ENCODE measurements around the gene MEIS2.
"Not testable (repeated sequence)": the region's sequence is repeated elsewhere in the genome, so short reads cannot be mapped to it uniquely, and the experiment has no call there.

Gene MEIS2

DNA sequence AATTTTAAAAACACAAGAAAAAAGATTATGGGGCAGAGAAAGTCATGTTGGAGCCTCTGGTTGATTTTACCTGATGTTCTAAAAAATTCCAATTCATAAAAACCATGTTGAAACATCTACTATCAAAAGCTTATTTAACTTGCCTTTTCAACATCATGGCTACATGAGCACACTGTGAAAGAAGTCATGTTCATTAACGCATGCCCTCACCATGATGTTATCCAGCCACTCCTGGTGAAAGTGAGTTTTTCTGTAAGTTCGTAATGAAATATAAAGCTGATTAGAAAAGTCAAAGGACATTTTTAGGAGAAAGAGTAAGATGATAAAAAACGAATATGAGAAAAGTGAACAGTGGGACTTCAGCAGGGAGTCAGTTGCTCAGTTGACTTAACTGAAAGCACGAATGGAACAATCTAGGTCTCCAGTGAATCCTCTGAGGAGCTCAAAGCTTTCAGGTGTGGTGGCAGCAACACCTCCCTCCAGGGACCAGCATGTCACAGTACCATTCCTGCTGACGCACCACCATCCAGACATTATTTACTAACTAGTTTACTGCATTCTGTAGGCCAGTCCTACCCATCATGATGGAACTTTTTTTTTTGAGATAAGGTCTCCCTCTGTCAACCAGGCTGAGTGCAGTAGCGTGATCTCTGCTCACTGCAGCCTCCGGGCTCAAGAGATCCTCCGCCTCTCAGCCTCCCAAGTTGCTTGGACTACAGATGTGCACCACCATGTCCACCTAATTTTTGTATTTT lies 95.2 kb downstream of the MEIS2 start:
- DNase-seq (ENCODE audit: low spot score): no peak

DNA sequence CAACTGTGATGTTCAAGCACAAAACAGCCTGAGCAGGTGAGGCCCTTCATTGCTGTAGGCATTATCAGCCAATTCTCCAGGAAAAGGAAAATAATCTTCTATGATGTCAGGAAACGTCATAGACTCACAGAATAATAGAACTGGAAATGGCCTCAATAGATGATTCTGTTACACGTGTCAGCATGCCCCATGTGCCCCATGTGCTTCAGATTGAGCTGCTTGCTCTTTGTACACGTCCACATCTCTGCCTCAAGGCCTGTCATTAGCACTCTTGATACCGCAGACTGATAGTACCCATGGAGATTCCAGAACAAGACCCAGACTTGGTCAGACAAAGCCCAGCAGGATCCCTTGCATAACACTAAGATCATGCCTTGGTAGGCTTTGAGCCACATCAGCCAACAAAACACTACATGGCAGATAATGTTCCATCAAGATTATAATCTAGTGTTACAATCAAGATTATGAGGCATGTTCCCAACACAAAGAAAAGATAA lies 95.9 kb downstream of the MEIS2 start:
- DNase-seq (ENCODE audit: low spot score): no peak

DNA sequence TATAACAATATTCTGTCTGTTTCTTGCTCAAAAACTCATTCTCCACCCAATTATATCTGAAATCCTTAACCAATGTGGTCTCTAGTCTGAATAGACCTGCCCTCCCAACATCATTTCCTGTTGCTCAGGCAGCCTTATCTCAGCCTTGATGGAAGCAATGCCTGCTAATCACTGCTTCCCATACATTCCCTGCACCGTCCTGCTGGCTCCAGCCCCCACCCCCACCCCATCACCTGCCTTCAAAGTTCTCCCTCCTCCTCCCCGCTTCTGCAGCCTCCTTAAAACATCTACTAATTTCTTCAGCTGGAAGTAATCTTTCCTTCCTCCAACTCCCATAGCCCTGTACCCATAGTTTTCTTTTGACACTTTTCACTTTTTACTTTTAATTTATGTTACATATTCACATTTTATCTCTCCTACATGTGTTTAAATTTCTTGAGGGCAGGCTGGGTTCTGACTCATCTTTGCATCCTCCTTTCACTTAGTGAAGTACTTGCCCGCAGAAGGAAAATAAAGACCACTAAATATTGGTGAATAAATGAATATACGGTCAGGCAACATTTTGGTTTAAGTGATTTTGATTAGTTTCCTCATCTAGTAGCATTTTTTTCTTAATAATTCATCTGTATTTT lies 98.2 kb downstream of the MEIS2 start:
- no peak for DNase-seq (ENCODE audit: low spot score)

DNA sequence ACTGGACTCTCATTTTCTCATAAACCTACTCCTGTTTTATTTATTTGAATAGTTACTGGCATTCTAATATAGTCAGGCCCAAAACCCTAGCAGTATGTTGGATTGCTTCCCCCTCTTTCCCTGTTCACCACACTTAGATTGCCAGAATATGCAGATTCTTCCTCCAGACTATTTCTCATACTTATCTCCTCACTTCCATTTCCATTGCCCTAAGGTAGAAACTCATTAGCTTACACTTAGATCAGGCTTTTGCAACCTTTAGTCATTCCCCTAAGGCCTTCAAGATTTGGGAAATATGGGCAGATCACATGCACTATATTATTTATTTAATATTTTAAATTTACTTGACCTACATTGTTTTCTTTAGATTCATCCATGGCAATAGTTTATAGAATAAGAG lies 98.9 kb downstream of the MEIS2 start:
- DNase-seq (ENCODE audit: low spot score): no peak

DNA sequence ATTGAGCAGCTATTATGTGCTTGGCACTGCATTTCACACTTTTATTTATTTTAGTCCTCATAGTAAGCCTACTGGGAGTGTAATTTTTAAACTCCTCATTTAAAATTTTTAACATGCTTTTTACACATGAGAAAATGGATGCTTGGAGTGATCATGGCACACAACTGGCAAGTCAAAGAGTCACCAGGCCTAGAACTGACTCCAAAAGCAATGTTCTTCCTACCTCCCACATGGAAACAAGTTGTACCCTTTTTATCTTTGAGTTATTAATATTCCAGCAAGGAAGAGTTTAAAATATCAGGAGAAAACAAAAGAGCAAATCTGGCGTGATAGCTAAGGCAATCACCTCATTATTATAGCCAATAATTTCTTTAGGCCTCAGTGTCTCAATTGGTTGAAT lies 100.6 kb downstream of the MEIS2 start:
- DNase-seq (ENCODE audit: low spot score): no peak

DNA sequence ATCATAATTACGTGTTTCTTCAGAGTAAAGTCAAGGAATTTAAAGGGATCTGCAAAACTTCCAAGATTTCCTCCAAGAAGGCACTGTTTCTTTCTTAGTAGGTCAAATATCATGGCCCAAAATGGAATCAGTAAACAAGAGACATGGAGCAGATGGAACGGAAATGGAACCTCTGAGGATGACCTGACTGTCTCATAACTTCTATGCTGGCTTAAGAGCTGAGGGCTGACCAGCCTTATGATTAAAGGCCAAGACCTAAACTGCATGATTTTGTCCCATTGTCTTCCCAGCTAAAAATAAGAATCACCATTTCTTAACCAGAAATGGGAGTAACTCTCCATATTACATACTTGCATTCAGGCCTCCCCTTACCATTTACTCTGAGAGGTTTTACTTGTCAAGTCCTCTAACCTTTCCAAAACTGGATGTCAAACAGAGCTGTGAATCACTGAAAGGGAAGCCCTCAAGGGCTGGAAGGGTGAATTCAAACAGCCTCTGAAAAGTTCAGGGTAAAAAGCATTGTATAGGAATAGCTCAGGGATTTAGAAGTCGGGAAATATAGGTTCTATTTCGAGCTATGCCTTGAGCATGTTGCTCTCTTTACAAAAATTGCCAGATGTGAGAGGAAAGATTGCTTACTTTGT lies 103.7 kb downstream of the MEIS2 start:
- no peak for DNase-seq (ENCODE audit: low spot score)

DNA sequence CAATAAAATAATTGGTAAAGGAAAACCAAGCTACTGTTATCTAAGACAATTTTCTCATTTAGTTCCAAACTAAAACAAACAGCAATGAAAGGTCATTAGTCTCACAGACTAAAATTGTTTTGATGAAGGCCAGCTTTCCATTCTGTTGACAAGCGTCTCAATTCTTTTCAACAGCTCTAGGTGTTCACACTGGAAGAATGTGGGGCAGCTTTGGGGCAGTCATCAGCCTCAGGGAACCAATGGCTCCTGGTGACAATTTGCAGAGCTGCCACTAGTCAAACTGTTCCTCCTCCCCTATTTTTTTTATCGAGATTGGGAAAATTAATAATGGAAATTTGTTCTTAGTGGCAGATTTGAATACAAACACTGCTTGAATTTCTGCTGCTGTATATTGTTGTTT lies 104.2 kb downstream of the MEIS2 start:
- DNase-seq (ENCODE audit: low spot score): no peak

DNA sequence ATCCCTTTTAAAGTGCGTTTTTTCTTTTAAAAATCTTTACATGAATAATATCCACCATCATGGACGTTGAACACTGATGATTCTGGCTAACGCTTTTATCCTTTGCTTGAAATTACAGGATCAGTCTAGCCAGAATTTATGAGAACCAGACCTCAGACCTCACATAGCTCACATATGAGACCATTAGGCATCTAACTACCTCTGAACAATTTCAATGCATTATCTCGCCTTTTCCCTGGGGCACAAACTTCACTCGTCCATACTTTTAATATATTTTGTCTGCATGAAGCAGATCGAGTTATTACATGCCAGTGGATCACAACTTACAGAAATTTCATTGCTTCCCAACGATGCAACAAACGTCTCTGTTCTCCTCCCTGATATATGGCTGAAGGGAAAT lies 105.6 kb downstream of the MEIS2 start:
- DNase-seq (ENCODE audit: low spot score): no peak

DNA sequence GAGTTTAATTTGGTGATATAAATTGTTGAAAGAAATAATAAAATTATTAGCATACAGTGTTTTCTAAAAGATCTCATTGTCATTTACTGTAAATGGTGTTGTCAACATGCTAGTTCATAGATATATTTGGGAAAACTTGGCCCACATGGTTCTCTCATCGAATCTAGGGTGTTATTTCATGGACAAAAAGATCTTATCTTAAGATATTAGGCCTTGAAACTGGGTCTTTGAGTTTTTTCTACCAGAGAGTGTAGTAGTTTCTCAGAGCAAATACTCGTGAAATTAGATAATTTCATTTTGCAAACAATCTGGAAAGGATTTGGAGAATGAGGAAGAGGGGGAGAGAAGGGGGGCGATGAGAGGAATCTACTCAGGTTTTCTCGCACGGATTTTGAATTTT lies 107.9 kb downstream of the MEIS2 start:
- DNase-seq (ENCODE audit: low spot score): no peak

DNA sequence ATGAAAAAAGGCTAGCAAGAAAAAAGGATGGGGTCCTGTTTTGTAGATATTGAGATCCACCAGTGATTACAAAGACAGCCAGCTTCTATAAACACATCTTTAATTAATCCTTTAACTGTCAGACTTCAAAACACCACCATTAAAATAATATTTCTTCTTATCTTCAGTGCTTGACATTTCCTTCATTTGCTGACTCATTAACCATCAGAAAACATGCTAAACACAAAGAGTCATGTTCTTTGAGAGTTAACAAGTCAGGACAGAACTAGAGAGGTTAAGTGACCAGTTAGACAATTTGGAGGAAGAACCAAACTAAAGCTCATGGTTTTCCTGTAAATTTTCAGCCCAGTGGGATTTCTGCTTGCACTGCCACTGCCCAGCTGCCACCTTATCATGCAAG lies 111.4 kb downstream of the MEIS2 start:
- DNase-seq (ENCODE audit: low spot score): no peak

DNA sequence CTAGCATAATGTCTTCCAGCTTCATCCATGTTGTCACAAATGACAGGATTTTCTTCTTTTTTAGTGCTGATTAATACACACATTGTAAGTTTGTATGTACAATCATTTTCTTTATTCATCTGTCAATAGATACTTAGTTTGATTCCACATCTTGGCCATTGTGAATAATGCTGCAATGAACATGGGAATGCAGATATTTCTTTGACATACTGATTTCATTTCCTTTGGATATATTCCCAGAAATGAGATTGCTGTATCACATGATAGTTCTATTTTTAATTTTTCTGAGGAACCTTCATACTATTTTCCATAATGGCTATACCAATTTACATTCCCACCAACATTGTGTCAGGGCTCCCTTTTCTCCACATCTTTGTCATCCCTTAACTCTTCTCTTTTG lies 117.9 kb downstream of the MEIS2 start:
- no peak for DNase-seq (ENCODE audit: low spot score)

DNA sequence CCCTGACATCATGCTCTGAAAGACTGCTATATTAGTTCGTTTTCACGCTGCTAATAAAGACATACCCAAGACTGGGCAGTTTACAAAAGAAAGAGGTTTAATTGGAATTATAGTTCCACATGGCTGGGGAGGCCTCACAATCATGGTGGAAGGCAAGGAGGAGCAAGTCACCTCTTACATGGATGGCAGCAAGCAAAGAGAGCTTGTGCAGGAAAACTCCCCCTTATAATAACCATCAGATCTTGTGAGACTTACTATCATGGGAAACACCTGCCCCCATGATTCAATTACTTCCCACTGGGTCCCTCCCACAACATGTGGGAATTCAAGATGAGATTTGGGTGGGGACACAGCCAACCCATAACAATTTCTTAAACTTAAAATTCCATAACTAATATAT lies 120.1 kb downstream of the MEIS2 start:
- DNase-seq (ENCODE audit: low spot score): not testable (repeated sequence)

DNA sequence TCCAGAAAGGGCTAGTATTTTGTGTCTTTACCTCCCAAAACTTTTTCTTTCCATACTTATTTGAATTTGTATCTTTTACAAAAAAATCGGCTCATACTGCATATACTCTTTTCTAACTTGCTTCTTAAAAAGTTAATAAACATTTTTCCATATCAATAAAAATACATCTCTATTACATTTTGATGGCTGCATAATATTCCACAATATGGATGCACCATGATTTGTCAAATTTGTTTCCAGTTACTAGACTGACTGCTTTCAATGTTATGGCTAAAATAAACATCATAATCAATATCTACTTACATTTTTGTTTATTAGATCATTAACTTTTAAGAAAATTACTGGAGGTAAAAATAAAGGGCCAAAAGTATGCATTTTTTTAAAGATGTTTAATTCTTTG lies 121.7 kb downstream of the MEIS2 start:
- no peak for DNase-seq (ENCODE audit: low spot score)

DNA sequence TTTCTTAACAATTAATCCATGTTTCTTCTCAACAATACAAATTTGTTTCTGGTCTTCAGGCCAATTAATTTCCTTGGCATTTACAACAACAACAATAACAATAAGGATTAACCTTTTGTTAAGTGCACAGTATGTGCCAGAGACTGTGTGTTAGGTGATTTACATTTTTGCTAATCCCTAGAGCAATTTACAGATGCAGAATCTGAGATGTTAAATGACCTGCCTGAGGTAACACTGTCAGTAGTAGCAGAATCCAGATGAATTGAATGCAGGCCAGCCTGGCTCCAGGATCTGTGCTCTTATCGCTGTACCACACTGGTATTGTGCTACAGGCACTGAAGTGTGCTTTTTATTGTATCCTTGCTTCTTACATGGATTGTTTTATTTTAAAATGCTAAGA lies 122.2 kb downstream of the MEIS2 start:
- no peak for DNase-seq (ENCODE audit: low spot score)

DNA sequence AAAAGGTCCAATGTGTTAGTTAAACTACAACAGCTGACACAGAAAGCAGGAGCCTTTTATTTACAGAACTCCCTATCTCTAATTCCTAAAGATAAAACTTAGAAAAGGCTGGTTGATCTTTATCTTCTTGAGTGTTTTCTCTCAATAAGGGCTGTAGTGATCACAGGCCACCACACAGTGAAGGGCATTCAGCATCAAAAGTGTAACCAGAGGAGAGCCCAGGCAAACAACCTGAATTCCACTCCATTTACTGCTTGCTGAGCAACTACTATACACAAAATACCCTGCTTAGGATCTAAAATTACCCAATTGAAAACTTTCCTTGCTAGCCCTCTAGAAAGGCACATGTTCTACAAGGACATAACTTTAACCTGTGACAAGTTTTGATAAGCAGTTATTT lies 122.7 kb downstream of the MEIS2 start:
- no peak for DNase-seq (ENCODE audit: low spot score)

DNA sequence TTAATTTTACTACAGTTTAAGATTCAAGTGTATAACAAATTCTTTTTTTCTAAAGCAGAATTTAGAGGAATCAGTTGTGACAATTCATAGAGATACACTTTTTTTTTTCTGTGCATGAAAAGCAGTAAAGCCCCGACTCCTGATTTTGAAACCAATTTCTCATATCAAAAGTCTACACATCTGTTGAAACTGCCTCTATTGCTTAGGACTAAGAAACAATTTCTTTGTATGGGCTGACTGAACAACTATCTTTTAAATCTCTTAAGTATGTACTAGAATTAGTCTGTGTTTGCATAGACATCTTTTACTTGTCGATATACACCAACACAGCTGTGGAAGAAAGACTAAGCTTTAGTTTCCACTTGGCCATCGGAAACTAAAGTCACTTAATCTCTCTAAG lies 127.6 kb downstream of the MEIS2 start:
- no peak for DNase-seq (ENCODE audit: low spot score)

DNA sequence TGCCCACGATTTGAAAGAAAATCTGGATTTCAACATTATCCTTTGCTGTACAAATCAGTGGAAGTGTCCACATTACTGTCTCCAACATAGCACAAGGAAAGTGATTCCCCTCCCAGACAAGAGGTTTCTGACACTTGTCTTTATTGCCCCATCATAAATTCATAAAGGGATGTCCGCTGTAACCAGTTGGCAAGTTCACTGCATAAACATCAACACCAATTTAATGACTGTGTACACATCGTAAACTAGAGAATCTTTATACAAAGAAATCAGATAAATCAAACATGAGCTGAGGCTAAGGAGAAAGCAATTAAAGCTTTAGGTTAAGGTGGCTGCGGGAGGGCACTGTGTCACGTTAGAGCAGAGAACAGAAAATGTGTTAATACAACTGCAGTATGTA lies 129.8 kb downstream of the MEIS2 start:
- DNase-seq (ENCODE audit: low spot score): no peak

DNA sequence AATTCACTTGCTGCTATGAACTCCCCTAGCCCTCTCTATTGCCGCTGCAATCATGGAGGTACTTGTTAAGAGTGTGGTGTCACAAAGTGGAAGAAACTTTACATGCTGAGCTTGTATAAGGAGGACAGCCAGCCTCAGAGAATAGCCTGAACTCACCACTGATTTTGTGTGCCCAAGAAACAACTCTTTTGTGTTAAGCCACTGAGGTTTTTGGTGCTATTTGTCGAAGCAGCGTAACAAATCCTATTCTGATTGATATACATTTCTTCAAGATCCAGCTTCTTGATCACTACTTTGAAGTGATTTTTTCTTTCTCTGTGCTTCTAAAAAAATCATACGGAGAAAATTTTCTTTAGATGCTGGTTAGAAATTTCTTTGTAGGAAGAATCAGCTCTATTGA lies 132.4 kb downstream of the MEIS2 start:
- no peak for DNase-seq (ENCODE audit: low spot score)

DNA sequence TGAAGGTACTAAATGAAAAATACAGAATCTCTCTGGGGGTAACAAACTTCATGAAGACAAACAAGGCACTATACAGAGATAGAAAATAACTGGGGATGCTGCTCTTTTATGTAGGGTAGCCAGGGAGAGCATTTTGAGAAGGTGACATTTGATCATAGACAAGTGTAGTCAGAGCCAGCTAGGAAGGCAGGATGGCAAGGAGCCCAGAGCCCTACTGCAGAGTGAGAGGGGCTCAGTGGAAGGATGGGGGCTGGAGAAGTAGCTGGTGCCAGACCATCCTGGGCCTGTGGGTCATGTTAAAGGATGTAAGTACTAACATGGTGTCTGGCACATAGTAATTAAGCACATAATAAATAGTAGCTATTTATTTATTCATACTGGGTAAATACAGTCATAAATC lies 133.6 kb downstream of the MEIS2 start:
- DNase-seq (ENCODE audit: low spot score): no peak

DNA sequence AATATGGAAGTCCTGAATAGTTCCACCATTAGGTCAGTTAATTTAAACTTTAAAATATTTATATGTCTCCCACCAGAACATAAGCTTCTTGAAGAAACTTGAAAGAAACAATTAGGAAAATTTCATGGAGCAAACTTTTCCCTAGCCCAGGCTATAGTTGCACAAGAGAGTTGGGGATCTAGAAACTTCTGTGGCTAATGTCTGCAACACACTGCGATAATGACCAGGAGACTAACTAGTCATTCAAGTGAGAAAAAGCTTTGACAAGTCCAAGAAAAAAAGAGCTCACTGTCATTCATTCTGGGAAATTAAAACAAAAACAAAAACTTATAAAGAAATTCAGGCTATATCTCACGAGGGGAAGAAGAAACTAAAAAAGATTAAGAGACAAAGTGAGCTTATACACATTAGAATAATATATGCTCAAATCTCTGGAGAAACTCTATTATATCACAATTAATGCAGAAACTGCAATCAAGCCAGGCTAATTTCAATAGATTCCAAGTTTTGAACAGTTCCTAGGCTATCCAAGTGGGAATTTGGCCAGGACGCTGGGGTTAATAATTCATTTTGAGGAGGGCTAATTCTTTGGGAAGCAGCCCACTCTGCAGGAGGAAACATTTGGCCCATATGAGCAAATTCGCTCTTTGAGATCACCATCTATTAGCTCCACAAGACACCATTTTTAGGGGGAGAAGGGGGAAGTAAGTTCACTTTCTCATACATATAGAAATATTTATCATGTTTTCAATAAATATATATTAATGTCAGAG lies 134.6 kb downstream of the MEIS2 start:
- no peak for DNase-seq (ENCODE audit: low spot score)

DNA sequence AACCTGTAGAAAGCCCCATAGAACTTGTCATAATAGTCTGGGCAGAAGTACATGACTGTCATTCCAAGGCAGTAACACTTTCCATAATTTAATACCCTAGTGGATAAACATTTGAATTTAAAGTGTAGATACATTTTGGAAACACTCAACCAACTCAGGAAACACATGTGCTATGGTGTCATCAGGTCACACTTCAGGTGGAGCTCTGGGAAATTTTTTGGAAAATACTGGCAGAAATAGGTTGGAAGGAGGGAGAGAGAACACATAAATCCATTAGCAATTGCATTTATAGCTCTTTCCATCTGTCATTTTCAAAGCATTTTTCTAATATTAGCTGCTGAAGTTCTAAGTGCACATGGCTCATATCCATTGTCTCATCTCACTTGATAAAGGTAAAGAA lies 135.7 kb downstream of the MEIS2 start:
- DNase-seq (ENCODE audit: low spot score): no peak

DNA sequence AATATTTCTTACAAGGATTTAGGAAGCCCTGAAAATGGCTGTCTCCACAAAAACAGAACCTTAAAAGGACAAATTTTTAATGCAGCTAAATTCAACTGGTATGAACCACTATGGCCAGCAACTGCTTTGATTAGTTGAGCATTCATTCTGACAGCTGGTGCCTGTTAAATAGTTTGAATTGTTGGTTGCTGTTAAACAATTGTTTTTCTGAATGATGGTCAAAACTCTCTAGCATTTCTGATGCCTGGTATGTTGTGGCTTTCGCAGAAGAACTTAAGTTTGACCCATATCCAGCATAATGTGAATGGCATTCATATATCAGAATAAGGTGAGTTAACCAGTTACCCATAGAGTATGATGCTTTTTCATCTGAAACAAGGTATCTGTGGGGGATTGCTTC lies 138.4 kb downstream of the MEIS2 start:
- no peak for DNase-seq (ENCODE audit: low spot score)

DNA sequence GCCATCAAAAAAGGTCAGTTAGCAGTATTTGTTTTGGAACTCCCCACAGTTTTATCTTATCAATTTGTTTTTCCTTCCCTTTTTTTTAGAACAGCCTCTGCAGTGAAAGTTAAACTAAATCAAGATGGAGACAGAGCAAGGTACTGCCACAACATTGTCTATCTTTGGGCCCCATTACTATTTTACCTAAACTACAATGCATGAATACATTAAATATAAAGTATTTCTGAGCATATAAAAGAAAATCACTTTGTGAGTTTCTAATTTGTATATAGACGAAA lies 139.5 kb downstream of the MEIS2 start:
- DNase-seq (ENCODE audit: low spot score): no peak
